EL (cell line): ENCODE results near the gene METTL2A.
"Not testable (repeated sequence)": the region's sequence is repeated elsewhere in the genome, so short reads cannot be mapped to it uniquely, and the experiment has no call there.

ENCODE experiments used
- DNase-seq: peaks from one replicate; pipeline ENCODE4 v3.0.0-alpha.2; 2016

The METTL2A gene

GRCh38 chr17:62423647-62424461 is at the start of gene METTL2A:
Gene METTL2A (plus strand): TSS chr17:62423897. CDS start chr17:62423903, 6 bp downstream.
- DNase-seq = peak; percentile 89

- DNase-seq = no peak
Measured at GRCh38 chr17:62380253-62380652, 43.4 kb upstream of the METTL2A start, which contains the start of gene EFCAB3. Gene EFCAB3 (plus strand): TSS chr17:62380553. CDS start chr17:62382980, 2,427 bp downstream.

- no peak for DNase-seq
Measured at GRCh38 chr17:62381561-62381960, 42.1 kb upstream of the METTL2A start.

- DNase-seq = no peak
Measured at GRCh38 chr17:62388856-62389255, 34.8 kb upstream of the METTL2A start.

GRCh38 chr17:62392908-62393307 is 30.8 kb upstream of the METTL2A start:
- no peak for DNase-seq

GRCh38 chr17:62398891-62399290 is 24.8 kb upstream of the METTL2A start:
- DNase-seq = no peak

GRCh38 chr17:62405451-62405850 is 18.2 kb upstream of the METTL2A start:
- DNase-seq = no peak

GRCh38 chr17:62413090-62413489 is 10.6 kb upstream of the METTL2A start:
- DNase-seq = not testable (repeated sequence)

GRCh38 chr17:62426214-62426613 is 2.5 kb downstream of the METTL2A start:
- DNase-seq = not testable (repeated sequence)

- not testable (repeated sequence) for DNase-seq
Measured at GRCh38 chr17:62435251-62435650, 11.6 kb downstream of the METTL2A start.

- not testable (repeated sequence) for DNase-seq
Measured at GRCh38 chr17:62441181-62441580, 17.5 kb downstream of the METTL2A start.

GRCh38 chr17:62444063-62444462 is 20.4 kb downstream of the METTL2A start:
- DNase-seq = no peak

- DNase-seq = not testable (repeated sequence)
Measured at GRCh38 chr17:62445791-62446190, 22.1 kb downstream of the METTL2A start.

- not testable (repeated sequence) for DNase-seq
Measured at GRCh38 chr17:62452195-62452594, 28.5 kb downstream of the METTL2A start.

GRCh38 chr17:62453041-62453440 is 29.3 kb downstream of the METTL2A start:
- not testable (repeated sequence) for DNase-seq

- DNase-seq = not testable (repeated sequence)
Measured at GRCh38 chr17:62453656-62454055, 30.0 kb downstream of the METTL2A start.

GRCh38 chr17:62454111-62454510 is 30.4 kb downstream of the METTL2A start:
- DNase-seq = not testable (repeated sequence)

GRCh38 chr17:62456016-62456415 is 32.3 kb downstream of the METTL2A start:
- DNase-seq = no peak

GRCh38 chr17:62458483-62458882 is 34.8 kb downstream of the METTL2A start:
- DNase-seq = not testable (repeated sequence)

- not testable (repeated sequence) for DNase-seq
Measured at GRCh38 chr17:62464422-62464821, 40.7 kb downstream of the METTL2A start.

GRCh38 chr17:62465271-62465670 is 41.6 kb downstream of the METTL2A start:
- DNase-seq = not testable (repeated sequence)

- peak; percentile 65 for DNase-seq
Measured at GRCh38 chr17:62470666-62471379, 47.1 kb downstream of the METTL2A start.

- DNase-seq = not testable (repeated sequence)
Measured at GRCh38 chr17:62471380-62471880, 47.7 kb downstream of the METTL2A start.
